OCI-M2 (cell line): Measurements from ENCODE around the gene CHRNG.

Experiments used
- DNase-seq: peaks from one replicate; lab custom pipeline; 2025; ENCODE audit not compliant: unreplicated experiment; lab: John Stamatoyannopoulos, UW

Gene CHRNG

DNA sequence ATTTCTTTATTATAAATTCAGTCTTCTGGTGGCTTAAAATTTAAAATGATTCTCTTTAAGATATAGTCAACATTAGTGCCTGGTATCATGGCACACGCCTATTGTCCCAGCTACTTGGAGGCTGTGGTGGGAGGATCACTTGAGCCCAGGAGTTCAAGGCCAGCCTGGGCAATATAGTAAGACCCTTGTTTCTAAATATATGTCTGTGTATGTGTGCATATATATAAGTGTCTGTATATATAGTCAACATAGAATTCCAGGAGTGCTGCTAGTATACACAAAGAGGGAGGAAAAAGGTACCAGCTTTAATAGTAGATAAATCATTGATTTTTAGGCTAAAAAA is 35.9 kb downstream of the CHRNG start:
- no peak for DNase-seq

DNA sequence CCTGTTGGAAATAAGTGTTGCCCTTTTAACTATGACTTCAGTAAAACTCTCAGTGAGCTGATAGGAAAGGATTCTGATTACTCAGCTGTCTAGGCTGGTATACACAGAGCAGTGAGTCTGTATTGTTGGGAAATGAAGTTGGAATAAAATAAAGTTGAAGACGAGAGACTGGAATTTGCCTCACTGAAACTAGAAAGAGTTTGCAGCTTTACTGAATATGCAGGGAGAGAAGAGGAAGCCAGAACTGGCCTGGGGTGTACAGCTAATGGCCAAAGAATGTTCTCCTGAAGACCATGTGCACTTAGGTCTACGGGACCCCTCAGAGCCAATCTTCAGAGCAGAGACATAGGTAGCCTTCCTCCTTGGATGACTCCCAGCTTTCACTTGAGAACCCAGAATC is 37.5 kb downstream of the CHRNG start:
- DNase-seq = no peak

DNA sequence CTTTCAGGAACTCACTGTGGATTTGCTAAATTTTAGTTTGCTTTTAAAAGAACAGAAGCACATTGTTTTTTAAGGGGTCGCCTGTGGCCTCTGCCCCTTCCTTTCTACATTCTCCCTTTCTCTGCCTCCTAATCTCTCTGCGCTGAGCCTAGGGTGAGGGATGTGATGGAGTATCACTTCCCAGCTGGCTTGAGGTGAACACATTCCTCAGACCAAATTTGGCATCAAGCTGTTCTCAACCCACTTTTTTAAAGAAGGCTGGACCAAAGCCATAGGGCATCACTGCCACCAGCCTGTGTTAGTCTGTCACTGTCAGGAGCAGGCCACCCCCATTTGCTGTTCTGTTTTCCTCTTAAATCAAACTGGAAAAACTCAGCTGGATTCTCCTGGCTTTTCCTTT is 38.3 kb downstream of the CHRNG start:
- no peak for DNase-seq

GRCh38 chr2:232578626-232579025 is 39.1 kb downstream of the CHRNG start:
- DNase-seq = no peak

- no peak for DNase-seq
These were observed 41.1 kb downstream of the CHRNG start for GRCh38 chr2:232580648-232580981.

- no peak for DNase-seq
These were observed 42.2 kb downstream of the CHRNG start for GRCh38 chr2:232581725-232582124.

GRCh38 chr2:232584238-232584637 is 44.7 kb downstream of the CHRNG start:
- DNase-seq = no peak

DNA sequence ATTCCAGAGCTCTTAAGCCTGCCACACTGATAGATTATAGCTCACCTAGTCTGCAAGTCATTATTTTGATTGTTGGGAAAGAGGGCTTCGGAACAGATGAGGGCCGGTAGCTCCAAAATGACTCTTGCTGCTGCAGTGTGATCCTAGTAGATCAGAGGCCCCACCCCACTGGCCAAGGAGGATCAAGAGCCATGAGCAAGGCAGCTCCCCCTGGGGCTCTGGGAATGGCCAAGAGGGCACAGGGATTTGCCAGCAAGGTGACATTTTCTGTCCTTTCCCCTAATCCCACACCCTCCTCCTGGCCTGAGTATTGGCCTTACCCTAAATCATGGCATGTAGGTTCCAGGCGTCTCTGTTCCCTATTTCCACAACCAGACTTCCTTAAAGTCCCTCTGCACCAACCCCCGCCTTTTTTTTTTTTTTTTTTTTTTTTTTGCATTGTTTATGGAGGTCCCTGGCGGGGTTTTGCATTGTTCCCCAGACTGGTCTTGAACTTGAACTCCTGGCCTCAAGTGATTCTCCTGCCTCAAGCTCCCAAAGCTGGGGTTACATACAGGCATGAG is 47.5 kb downstream of the CHRNG start:
- DNase-seq = no peak

DNA sequence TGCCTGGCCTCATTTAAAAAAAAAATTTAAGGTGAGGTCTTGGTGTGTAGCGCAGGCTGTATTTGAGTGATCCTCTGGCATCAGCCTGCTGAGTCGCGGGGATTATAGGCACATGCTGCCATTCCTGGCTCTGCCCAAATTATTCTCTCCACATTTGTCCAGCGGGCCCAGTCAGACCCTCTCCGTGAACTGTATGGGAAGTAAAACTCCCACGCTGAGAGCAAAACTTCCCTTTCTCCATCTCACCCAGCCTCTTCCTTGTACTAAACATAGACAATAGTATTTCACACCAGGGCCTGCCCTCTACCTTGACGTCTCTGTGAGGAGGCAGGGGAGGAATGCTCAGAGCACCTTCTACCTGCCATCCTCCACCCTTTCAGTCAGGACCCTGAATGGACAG is 48.0 kb downstream of the CHRNG start:
- DNase-seq = no peak

DNA sequence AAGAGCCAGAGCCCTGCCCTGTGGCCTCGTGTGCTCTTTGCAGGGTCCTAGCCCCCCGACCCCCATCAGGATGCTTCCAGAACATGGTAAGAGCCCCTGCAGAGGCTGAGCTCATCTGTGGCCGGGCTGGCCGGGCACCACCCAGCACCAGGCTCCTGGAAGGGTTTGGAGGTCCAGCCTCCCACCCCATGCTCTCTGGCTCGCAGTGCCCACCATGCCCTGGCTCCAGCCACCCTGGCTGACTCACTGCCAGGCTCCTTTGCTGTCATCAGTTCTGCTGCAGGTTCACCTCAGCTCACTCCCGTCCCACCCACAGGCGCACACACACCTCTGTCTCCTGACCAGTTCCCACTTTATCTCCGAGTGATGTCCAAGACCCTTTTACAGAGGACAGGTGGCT is 48.5 kb downstream of the CHRNG start:
- DNase-seq = no peak

DNA sequence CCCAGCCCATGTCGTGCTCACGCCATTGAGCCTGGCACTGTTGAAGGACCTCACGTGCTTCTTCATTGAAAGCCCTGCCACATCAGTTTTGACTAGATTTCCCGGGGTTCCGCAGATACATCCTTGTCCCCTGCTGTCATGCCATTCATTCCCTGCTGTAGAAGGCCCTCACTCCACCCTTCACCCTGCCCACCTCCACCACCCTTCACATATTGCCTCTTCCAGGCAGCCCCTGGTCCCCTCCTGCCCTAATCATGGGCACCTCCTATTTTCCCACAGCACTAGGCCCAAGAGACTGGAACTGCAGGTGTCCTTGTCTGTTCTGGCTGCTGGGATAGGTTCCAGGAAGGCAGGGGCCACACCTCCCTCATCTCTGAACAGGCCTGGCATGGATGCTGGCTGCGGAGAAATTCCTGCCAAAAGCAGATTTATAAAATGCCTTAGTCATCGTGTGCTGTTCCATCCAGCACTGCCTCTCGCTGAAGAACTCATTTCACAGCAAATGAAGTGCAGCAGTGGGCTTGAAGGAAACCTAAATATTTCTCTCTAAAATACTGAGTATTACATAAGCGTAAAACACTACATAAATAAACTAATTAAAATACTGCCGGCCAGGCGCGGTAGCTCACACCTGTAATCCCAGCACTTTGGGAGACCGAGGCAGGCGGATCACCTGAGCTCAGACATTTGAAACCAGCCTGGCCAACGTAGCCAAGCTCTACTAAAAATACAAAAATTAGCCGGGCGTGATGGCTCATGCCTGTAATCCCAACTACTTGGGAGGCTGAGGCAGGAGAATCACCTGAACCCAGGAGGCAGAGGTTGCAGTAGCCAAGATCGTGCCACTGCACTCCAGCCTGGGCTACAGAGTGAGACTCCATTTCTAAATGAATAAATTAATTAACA is 49.4 kb downstream of the CHRNG start:
- no peak for DNase-seq

DNA sequence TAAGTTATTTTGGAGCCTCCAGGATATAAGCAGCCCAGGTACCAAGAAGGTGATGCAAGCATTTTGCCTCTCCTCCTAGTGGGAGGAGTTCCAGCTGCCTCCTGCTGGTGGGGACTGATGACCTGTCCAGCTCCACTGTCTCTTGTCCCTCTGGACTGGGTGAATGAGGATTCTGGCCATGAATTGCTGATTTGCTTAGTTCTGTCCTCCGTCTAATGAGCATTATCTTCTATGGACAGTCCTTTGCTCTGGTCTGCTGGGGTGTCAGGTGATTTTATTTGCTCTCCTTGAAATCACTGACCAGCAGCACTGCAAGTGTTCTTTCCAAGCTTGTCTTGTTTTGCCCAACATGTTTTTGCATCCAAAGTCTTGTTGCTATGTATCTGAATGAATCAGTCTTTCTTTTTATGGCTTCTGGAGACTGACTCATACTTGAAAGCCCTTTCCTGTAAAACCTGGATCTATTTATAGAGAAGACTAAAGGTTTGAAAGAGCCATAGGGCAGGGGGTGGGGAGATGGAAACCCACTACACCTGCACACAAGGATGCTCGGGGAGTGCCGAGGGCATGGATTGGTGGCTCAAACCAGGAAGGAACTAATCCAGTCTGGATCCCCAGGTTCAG is 53.4 kb downstream of the CHRNG start:
- no peak for DNase-seq

- DNase-seq = no peak
These were observed 54.5 kb downstream of the CHRNG start for GRCh38 chr2:232593982-232594381.
